PC-3 (cell line): Measurements from ENCODE around the gene MACROH2A1. TPM values are rescaled to one million over a fixed set of nuclear protein-coding genes. Genes with fewer than 3 reads are reported as not detected.

Source experiments
- total RNA-seq: library from RNA; depleted of rRNA; stranded (reverse); fragments of >200 nt; gene quantifications from 2 replicates; pipeline ENCODE4 v1.2.3, GENCODE V29; 2014; rRNA removed

Gene MACROH2A1
- total RNA-seq, 1 experiment from 2014 or later: 388 TPM

Other genes starting within 250 kb of the MACROH2A1 start
- gene DCANP1, start 48.1 kb upstream of the MACROH2A1 start, total RNA-seq: not detected in 2 replicates
- gene TIFAB, start 53.1 kb upstream of the MACROH2A1 start, total RNA-seq: not detected in 2 replicates
- gene NEUROG1, start 136.7 kb upstream of the MACROH2A1 start, total RNA-seq: not detected in 2 replicates
- gene CXCL14, start 179.8 kb upstream of the MACROH2A1 start, total RNA-seq: not detected in 2 replicates